Measurements from ENCODE around the gene MT1A. TPM values are rescaled to one million over a fixed set of nuclear protein-coding genes. Genes with fewer than 3 reads are reported as not detected.

MT1A gene
- total and polyA plus RNA-seq, 10 of the 15 experiments (the other 5 are each of a cell fraction or from before 2014, with no cell fraction given) = not detected

- RAD21 ChIA-PET (ENCODE audit: unreplicated experiment) = no interaction called here
- ATAC-seq = no peak
- Histone ChIP-seq H3K36me3 (ENCODE audit: control insufficient read depth in 2 of 2, insufficient read depth in 2 of 2, low read length in 1 of 2) (no peaks in the 10 kb centered on the region), H3K79me2 (ENCODE audit: control insufficient read depth, insufficient read depth, low read length) (no peaks in the 10 kb centered on the region), H4K20me1 (ENCODE audit: control insufficient read depth, insufficient read depth) (no peaks in the 10 kb centered on the region), H3K4me2 (ENCODE audit: control insufficient read depth, insufficient read depth) (no peak overlapping the region), H3K27ac (ENCODE audit: control insufficient read depth, insufficient read depth) (no peak overlapping the region), H2AFZ (ENCODE audit: control insufficient read depth, low read depth, low read length) (no peak overlapping the region), H3K4me3 (no peak overlapping the region), H3K9ac (ENCODE audit: control insufficient read depth, insufficient read depth, low read length) (no peak overlapping the region), H3K27me3 (replicated peaks in 1 of 2; ENCODE audit: control insufficient read depth in 2 of 2, insufficient read depth in 2 of 2, low read length in 1 of 2) (no peaks in the 10 kb centered on the region; a peak in 2 of 4 replicates), H3K9me3 (replicated peaks; ENCODE audit: control insufficient read depth, insufficient read depth, low read length) (no peaks in the 10 kb centered on the region), H3K4me1 (ENCODE audit: control insufficient read depth, insufficient read depth, low read length) (peaks cover 12% of the 10 kb centered on the region)
- 36% methylated on average over 6 of the region's 6 CpGs for WGBS (ENCODE audit: insufficient coverage, insufficient replicate concordance, low lambda C conversion rate, missing lambda C conversion rate)
- SMC1A ChIA-PET (ENCODE audit: uncharacterized antibody, unreplicated experiment) = interaction anchor here (1.0 kb wide), 1 partner anchor 133 kb away, joined by 3 read pairs; no protein-coding TSS in a partner anchor
- in situ Hi-C loops (cut with MboI) = loop anchor here (25.0 kb wide), 1 partner anchor 743 kb away; no protein-coding TSS in a partner anchor
- CTCF ChIA-PET = interaction anchor here (1.5 to 1.8 kb wide), 2 partner anchors 22 to 70 kb away, joined by 3 to 5 read pairs; no protein-coding TSS in a partner anchor
- no peak for DNase-seq (ENCODE audit: low read depth, low spot score)
- no TSS peak for BruUV-seq (replicated peaks)
- TF ChIP-seq RAD51 (IDR thresholded peaks at IDR 0.05) (no peak), CBX3 (IDR thresholded peaks at IDR 0.05; ENCODE audit: borderline replicate concordance, low read depth) (no peak), PAX5 (IDR thresholded peaks at IDR 0.05; ENCODE audit: borderline replicate concordance, low read depth, low read length) (no peak), NR2C2 (IDR thresholded peaks at IDR 0.05; ENCODE audit: borderline replicate concordance, control insufficient read depth, insufficient read length, low read depth) (no peak), E4F1 (IDR thresholded peaks at IDR 0.05; ENCODE audit: borderline replicate concordance, partially characterized antibody) (no peak), ASH2L (IDR thresholded peaks at IDR 0.05; ENCODE audit: borderline replicate concordance, low read depth) (no peak), BRCA1 (IDR thresholded peaks at IDR 0.05; ENCODE audit: low read depth, low read length) (no peak), SREBF2 (IDR thresholded peaks at IDR 0.05; ENCODE audit: low read length) (no peak), RELA (IDR thresholded peaks at IDR 0.05; ENCODE audit: borderline replicate concordance, partially characterized antibody) (no peak), SRF (IDR thresholded peaks at IDR 0.05; ENCODE audit: low read depth in 2 of 2, low read length in 2 of 2) (no peak), EED (IDR thresholded peaks at IDR 0.05; ENCODE audit: low read depth) (no peak), MEF2B (IDR thresholded peaks at IDR 0.05; ENCODE audit: partially characterized antibody, poor library complexity, severe bottlenecking) (no peak), MEF2A (IDR thresholded peaks at IDR 0.05; ENCODE audit: insufficient read depth, low read depth, low read length) (no peak), ESRRA (IDR thresholded peaks at IDR 0.05; ENCODE audit: low read length) (no peak), SUZ12 (IDR thresholded peaks at IDR 0.05; ENCODE audit: unreplicated experiment) (no peak), BMI1 (IDR thresholded peaks at IDR 0.05; ENCODE audit: borderline replicate concordance) (no peak), PML (IDR thresholded peaks at IDR 0.05; ENCODE audit: low read length) (no peak)
- POLR2A ChIA-PET = interaction anchor here (1.5 kb wide), 1 partner anchor 22 kb away, joined by 3 read pairs; no protein-coding TSS in a partner anchor
- FAIRE-seq = no peak
- intact Hi-C loops (cut with micrococcal nuclease; ENCODE audit: unreplicated experiment) = no loop called here
Observed at GRCh38 chr16:56679818-56680217, 41.4 kb downstream of the MT1A start.

All from GM12878 (cell line).